Calu3 (cell line): Measurements from ENCODE around the gene DAZ2. TPM values are rescaled to one million over a fixed set of nuclear protein-coding genes. Genes with fewer than 3 reads are reported as not detected.
"Not testable (repeated sequence)": the region's sequence is repeated elsewhere in the genome, so short reads cannot be mapped to it uniquely, and the experiment has no call there.

Experiments used
- Bru-seq: library from RNA; stranded (reverse); fragments of 400-500 nt; gene quantifications from one replicate; lab custom pipeline; 2021; lab: Mats Ljungman, UMichigan
- BruChase-seq, 2 experiments: library from RNA; stranded (reverse); fragments of 400-500 nt; gene quantifications; one replicate each; lab custom pipeline; 2021; lab: Mats Ljungman, UMichigan
- BruUV-seq: library from RNA; stranded (reverse); fragments of 400-500 nt; replicated peaks from 2 replicates; lab custom pipeline; 2021; lab: Mats Ljungman, UMichigan
- CTCF ChIA-PET: fragments of 300-600 bp; sonication (Branson Sonifier 250); formaldehyde crosslinking; loops from one replicate; lab custom pipeline; 2022; ENCODE audit warnings: antibody characterized with exemption; lab: Charles Lee
- DNase-seq: peaks from one replicate; pipeline ENCODE4 v3.0.0; 2022
- H3K27ac Mint-ChIP-seq: one replicate; pipeline ENCODE4 v1.8.0; 2022; ENCODE audit warnings: mixed read lengths; ENCODE audit not compliant: unreplicated experiment
- H3K27me3 Mint-ChIP-seq: one replicate; pipeline ENCODE4 v1.8.0; 2022; ENCODE audit warnings: mixed read lengths; ENCODE audit not compliant: unreplicated experiment
- H3K36me3 Mint-ChIP-seq: one replicate; pipeline ENCODE4 v1.8.0; 2022; ENCODE audit warnings: mild to moderate bottlenecking, moderate library complexity, mixed read lengths; ENCODE audit not compliant: insufficient read depth, unreplicated experiment
- H3K4me1 Mint-ChIP-seq: one replicate; pipeline ENCODE4 v1.8.0; 2022; ENCODE audit warnings: mild to moderate bottlenecking, low read depth, mixed read lengths; ENCODE audit not compliant: unreplicated experiment
- H3K4me3 Mint-ChIP-seq: one replicate; pipeline ENCODE4 v1.8.0; 2022; ENCODE audit warnings: mild to moderate bottlenecking, low read depth, moderate library complexity, mixed read lengths; ENCODE audit not compliant: unreplicated experiment
- H3K9me3 Mint-ChIP-seq: one replicate; pipeline ENCODE4 v1.8.0; 2022; ENCODE audit warnings: low read depth, mixed read lengths; ENCODE audit not compliant: unreplicated experiment
- intact Hi-C: fragments of 100-400 bp; cut with micrococcal nuclease; formaldehyde crosslinking; loops from one replicate; pipeline ENCODE4 v1.10.0; 2022; ENCODE audit not compliant: unreplicated experiment
- long read RNA-seq: library from polyadenylated mRNA; stranded (forward); transcript quantifications from one replicate; pipeline ENCODE4 v2.0.0, GENCODE V29; 2022
- total RNA-seq: library from RNA; stranded (reverse); gene quantifications from 2 replicates; pipeline ENCODE4 v1.2.3, GENCODE V29; 2022

DAZ2 gene, protein sequence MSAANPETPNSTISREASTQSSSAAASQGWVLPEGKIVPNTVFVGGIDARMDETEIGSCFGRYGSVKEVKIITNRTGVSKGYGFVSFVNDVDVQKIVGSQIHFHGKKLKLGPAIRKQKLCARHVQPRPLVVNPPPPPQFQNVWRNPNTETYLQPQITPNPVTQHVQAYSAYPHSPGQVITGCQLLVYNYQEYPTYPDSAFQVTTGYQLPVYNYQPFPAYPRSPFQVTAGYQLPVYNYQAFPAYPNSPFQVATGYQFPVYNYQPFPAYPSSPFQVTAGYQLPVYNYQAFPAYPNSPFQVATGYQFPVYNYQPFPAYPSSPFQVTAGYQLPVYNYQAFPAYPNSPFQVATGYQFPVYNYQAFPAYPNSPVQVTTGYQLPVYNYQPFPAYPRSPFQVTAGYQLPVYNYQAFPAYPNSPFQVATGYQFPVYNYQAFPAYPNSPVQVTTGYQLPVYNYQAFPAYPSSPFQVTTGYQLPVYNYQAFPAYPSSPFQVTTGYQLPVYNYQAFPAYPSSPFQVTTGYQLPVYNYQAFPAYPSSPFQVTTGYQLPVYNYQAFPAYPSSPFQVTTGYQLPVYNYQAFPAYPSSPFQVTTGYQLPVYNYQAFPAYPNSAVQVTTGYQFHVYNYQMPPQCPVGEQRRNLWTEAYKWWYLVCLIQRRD
- total RNA-seq: not detected in 2 replicates
- Bru-seq, nascent RNA: percentile 1 among the genes with signal in this experiment
- BruChase-seq, experiment 1, labeled RNA remaining after a 6-hour chase: not detected
- not detected for BruChase-seq, experiment 2, labeled RNA remaining after a 2-hour chase
- long read RNA-seq: 0 reads

DNA sequence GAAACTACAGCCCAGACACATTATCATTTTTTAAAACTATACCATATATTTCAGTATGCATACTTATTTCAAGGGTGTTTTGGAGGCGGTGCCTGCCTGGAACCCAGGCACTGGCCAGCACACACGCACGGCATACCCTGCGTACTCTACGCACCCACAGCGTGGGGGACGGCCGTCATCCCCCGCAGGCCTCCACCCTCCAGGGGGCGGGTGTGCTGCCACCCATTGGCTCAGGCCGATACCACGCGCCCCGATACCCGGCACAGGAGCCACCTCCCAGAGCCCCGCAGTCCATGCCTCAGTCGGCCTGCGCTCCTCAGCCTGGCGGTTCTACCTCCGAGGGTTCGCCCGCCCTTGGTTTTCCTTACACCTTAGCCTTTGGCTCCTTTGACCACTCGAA lies at the start of gene DAZ2:
Gene DAZ2, plus strand, starts transcription at position 301 of the 400 bp plus-strand sequence. CDS start 208 bp downstream, outside the sequence.
- BruUV-seq, CTCF ChIA-PET, H3K27me3 Mint-ChIP-seq, H3K4me1 Mint-ChIP-seq, H3K36me3 Mint-ChIP-seq, H3K4me3 Mint-ChIP-seq, intact Hi-C loops, DNase-seq, H3K9me3 Mint-ChIP-seq, H3K27ac Mint-ChIP-seq: not testable (repeated sequence)

DNA sequence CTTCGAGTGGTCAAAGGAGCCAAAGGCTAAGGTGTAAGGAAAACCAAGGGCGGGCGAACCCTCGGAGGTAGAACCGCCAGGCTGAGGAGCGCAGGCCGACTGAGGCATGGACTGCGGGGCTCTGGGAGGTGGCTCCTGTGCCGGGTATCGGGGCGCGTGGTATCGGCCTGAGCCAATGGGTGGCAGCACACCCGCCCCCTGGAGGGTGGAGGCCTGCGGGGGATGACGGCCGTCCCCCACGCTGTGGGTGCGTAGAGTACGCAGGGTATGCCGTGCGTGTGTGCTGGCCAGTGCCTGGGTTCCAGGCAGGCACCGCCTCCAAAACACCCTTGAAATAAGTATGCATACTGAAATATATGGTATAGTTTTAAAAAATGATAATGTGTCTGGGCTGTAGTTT lies 20.4 kb upstream of the DAZ2 start, which contains the start of gene DAZ1:
Gene DAZ1, minus strand, starts transcription at position 101 of the 400 bp plus-strand sequence. CDS start 208 bp downstream, outside the sequence.
- BruUV-seq, H3K4me1 Mint-ChIP-seq, H3K27me3 Mint-ChIP-seq, DNase-seq, H3K27ac Mint-ChIP-seq, CTCF ChIA-PET, H3K4me3 Mint-ChIP-seq, intact Hi-C loops, H3K36me3 Mint-ChIP-seq, H3K9me3 Mint-ChIP-seq: not testable (repeated sequence)

GRCh38 chrY:23207455-23207854 lies 11.9 kb upstream of the DAZ2 start:
- H3K27ac Mint-ChIP-seq, H3K9me3 Mint-ChIP-seq, BruUV-seq, H3K27me3 Mint-ChIP-seq, H3K4me1 Mint-ChIP-seq, intact Hi-C loops, H3K36me3 Mint-ChIP-seq, H3K4me3 Mint-ChIP-seq, CTCF ChIA-PET, DNase-seq: not testable (repeated sequence)

DNA sequence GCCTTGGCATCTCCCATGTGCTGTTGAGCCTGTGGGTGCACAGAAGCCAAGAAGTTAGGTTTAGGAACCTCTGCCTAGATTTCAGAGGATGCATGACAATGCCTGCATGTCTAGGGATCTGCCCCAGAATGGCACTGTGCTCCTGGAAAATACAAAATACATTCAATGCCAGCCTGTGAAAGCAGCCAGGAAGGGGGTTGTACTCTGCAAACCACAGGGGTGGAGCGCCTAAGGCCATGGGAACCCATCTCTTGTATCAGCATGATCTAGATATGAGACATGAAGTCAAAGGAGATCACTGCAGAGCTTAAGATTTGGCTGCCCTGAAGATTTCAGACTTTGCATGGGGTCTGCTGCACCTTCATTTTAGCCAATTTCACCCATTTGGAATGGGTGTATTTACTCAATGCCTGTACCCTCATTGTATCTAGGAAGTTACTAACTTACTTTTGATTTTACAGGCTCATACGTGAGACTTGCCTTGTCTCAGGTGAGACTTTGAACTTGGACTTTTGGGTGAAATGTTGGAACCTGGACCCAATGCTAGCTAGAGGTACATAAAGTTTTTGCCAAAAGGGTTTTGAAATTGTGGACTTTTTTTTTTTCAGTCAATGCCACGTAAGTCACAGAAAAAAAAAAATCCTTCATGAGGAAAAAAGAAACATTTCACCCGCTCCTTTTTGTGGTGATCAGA lies 9.4 kb upstream of the DAZ2 start:
- CTCF ChIA-PET, H3K4me1 Mint-ChIP-seq, H3K27me3 Mint-ChIP-seq, BruUV-seq, H3K4me3 Mint-ChIP-seq, H3K36me3 Mint-ChIP-seq, H3K9me3 Mint-ChIP-seq, intact Hi-C loops, H3K27ac Mint-ChIP-seq, DNase-seq: not testable (repeated sequence)

DNA sequence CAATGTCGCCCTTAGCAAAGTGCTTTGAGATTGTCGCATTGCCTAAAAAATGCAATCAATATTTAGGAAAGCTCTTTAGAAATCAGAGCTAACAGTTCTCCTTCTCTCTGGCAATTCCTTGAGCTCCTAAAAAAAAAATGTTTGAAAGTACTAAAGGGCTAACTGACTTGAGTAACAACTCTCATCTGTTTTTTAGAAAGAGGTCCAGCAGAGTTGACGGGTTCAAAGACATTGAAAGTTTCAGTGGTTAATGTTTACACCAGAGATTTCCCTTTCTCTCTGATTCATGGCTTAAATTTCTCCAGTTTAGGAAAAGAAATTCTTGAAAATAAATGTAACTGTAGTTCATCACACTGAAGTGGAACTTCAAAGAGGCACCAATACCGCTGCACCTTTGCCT lies 8.7 kb upstream of the DAZ2 start:
- H3K27me3 Mint-ChIP-seq, DNase-seq, BruUV-seq, intact Hi-C loops, H3K36me3 Mint-ChIP-seq, H3K4me1 Mint-ChIP-seq, H3K27ac Mint-ChIP-seq, CTCF ChIA-PET, H3K9me3 Mint-ChIP-seq, H3K4me3 Mint-ChIP-seq: not testable (repeated sequence)

Other genes with a start within 250 kb of the DAZ2 start
- gene BPY2, start 235.3 kb upstream of the DAZ2 start, total RNA-seq: not detected in 2 replicates
- not detected in 2 replicates for gene DAZ1, start 20.5 kb upstream of the DAZ2 start, total RNA-seq